HepG2 (cell line): ENCODE results near the gene RHO. TPM values are rescaled to one million over a fixed set of nuclear protein-coding genes. Genes with fewer than 3 reads are reported as not detected.
A peak's percentile ranks its signal among the peaks of the same experiment; 100 is the strongest.

Experiments used
- FOSL2 ChIP-seq: sonication (generic); formaldehyde crosslinking; IDR thresholded peaks from 2 replicates; pipeline ENCODE4 v1.4.0; 2020; ENCODE audit warnings: missing genetic modification reagents
- FOXP1 ChIP-seq, 2 experiments: fragments of 450-650 bp in 1 of 2; IDR thresholded peaks; 2 replicates each; pipeline ENCODE4 v1.6.1; 2017 to 2018; ENCODE audit warnings: antibody characterized with exemption in 1 of 2
- GATAD2A ChIP-seq: IDR thresholded peaks from 2 replicates; pipeline ENCODE4 v1.6.1; 2016
- HMGXB4 ChIP-seq, 2 experiments: sonication (generic) in 1 of 2; formaldehyde crosslinking in 1 of 2; IDR thresholded peaks; 2 replicates each; pipeline versions ENCODE4 v1.4.0 to v1.6.1; 2018 to 2020; ENCODE audit warnings: missing genetic modification reagents in 2 of 2, borderline replicate concordance in 1 of 2, low read depth in 1 of 2, mild to moderate bottlenecking in 1 of 2, missing biosample characterization in 1 of 2
- KIAA2018 ChIP-seq: sonication (generic); formaldehyde crosslinking; IDR thresholded peaks from 2 replicates; pipeline ENCODE4 v1.5.0; 2020; ENCODE audit warnings: mild to moderate bottlenecking, missing genetic modification reagents, borderline replicate concordance
- SKI ChIP-seq: fragments of 450-650 bp; IDR thresholded peaks from one replicate; pipeline ENCODE4 v1.6.1; 2018; ENCODE audit warnings: mild to moderate bottlenecking; ENCODE audit not compliant: partially characterized antibody
- TBP ChIP-seq: sonication (generic); formaldehyde crosslinking; IDR thresholded peaks from 2 replicates; pipeline ENCODE4 v1.5.0; 2020; ENCODE audit warnings: missing genetic modification reagents
- TBX3 ChIP-seq: fragments of 450-650 bp; IDR thresholded peaks from 2 replicates; pipeline ENCODE4 v1.6.1; 2017; ENCODE audit warnings: antibody characterized with exemption, mild to moderate bottlenecking, inconsistent platforms, borderline replicate concordance
- TRIM24 ChIP-seq: sonication (generic); formaldehyde crosslinking; IDR thresholded peaks from 2 replicates; pipeline ENCODE4 v1.8.0; 2022; ENCODE audit warnings: mild to moderate bottlenecking, missing genetic modification reagents
- ZBTB26 ChIP-seq: IDR thresholded peaks from 2 replicates; pipeline ENCODE4 v1.6.1; 2016; ENCODE audit warnings: missing compliant biosample characterization, missing genetic modification reagents, borderline replicate concordance
- ZBTB7B ChIP-seq: sonication (generic); formaldehyde crosslinking; IDR thresholded peaks from 2 replicates; pipeline ENCODE4 v1.4.0; 2020; ENCODE audit warnings: missing genetic modification reagents
- ZNF121 ChIP-seq: sonication (generic); formaldehyde crosslinking; IDR thresholded peaks from 2 replicates; pipeline ENCODE4 v1.5.0; 2020; ENCODE audit warnings: mild to moderate bottlenecking, missing genetic modification reagents
- ZNF451 ChIP-seq: sonication (generic); formaldehyde crosslinking; IDR thresholded peaks from 2 replicates; pipeline ENCODE4 v1.5.0; 2020; ENCODE audit warnings: mild to moderate bottlenecking, missing genetic modification reagents
- ZNF816 ChIP-seq: sonication (generic); formaldehyde crosslinking; IDR thresholded peaks from 2 replicates; pipeline ENCODE4 v1.8.0; 2022; ENCODE audit warnings: missing genetic modification reagents, mild to moderate bottlenecking, borderline replicate concordance
- polyA plus RNA-seq, 8 experiments: library from polyadenylated mRNA; depleted of rRNA in 3 of 8; stranded (reverse) in 7 of 8; unstranded in 1 of 8; fragments of >200 nt; fragmentation: Illumina TruSeq in 4 of 8; extraction: Trizol in 4 of 8; gene quantifications; 2 replicates each; pipeline versions ENCODE4 v1.2.1 to v1.2.3, GENCODE V29; 2011 to 2016; ENCODE audit warnings: low read depth in 4 of 8, missing spikeins in 1 of 8, mixed read lengths in 1 of 8; ENCODE audit not compliant: insufficient read depth in 1 of 8
- total RNA-seq, 5 experiments: library from RNA; depleted of rRNA; stranded (reverse); fragments of >200 nt; fragmentation: Illumina TruSeq; extraction: Trizol; gene quantifications; 2 replicates each; pipeline ENCODE4 v1.2.3, GENCODE V29; 2016; ENCODE audit warnings: low read depth in 1 of 5
- TF ChIP-seq, protein P1 (sequence below): sonication (generic); formaldehyde crosslinking; IDR thresholded peaks from 2 replicates; pipeline ENCODE4 v1.4.0; 2020; ENCODE audit warnings: missing genetic modification reagents

The RHO gene
- total and polyA plus RNA-seq, 2 of the 13 experiments (the other 11 are each of a cell fraction or from before 2014, with no cell fraction given) = not detected

DNA sequence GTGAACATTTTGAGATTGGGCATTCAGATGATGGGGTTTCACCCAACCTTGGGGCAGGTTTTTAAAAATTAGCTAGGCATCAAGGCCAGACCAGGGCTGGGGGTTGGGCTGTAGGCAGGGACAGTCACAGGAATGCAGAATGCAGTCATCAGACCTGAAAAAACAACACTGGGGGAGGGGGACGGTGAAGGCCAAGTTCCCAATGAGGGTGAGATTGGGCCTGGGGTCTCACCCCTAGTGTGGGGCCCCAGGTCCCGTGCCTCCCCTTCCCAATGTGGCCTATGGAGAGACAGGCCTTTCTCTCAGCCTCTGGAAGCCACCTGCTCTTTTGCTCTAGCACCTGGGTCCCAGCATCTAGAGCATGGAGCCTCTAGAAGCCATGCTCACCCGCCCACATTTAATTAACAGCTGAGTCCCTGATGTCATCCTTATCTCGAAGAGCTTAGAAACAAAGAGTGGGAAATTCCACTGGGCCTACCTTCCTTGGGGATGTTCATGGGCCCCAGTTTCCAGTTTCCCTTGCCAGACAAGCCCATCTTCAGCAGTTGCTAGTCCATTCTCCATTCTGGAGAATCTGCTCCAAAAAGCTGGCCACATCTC lies 6.1 kb downstream of the RHO start (continued):
- TF ChIP-seq ZBTB26 (CRISPR knock-in tag) (peak; percentile 99), ZNF121 (CRISPR knock-in tag) (no peak), HMGXB4 (CRISPR knock-in tag; IDR thresholded peaks at IDR 0.05; ENCODE audit: borderline replicate concordance in 1 of 2, low read depth in 1 of 2) (no peak), TBX3 (no peak), FOSL2 (peak; percentile 69), TBP (CRISPR knock-in tag) (no peak), ZBTB7B (CRISPR knock-in tag) (no peak), ZNF451 (CRISPR knock-in tag) (no peak), SKI (peak; percentile 61), KIAA2018 (CRISPR knock-in tag) (no peak), GATAD2A (peak; percentile 57; the same call in 1 of the 2 replicates), TRIM24 (CRISPR knock-in tag) (no peak), ZNF816 (peak; percentile 35; the same call in 1 of the 2 replicates), FOXP1 (IDR thresholded peaks at IDR 0.05) (no peak), FOXP1 (CRISPR knock-in tag; IDR thresholded peaks at IDR 0.05) (peak; percentile 56)
- TF ChIP-seq, protein P1, sequence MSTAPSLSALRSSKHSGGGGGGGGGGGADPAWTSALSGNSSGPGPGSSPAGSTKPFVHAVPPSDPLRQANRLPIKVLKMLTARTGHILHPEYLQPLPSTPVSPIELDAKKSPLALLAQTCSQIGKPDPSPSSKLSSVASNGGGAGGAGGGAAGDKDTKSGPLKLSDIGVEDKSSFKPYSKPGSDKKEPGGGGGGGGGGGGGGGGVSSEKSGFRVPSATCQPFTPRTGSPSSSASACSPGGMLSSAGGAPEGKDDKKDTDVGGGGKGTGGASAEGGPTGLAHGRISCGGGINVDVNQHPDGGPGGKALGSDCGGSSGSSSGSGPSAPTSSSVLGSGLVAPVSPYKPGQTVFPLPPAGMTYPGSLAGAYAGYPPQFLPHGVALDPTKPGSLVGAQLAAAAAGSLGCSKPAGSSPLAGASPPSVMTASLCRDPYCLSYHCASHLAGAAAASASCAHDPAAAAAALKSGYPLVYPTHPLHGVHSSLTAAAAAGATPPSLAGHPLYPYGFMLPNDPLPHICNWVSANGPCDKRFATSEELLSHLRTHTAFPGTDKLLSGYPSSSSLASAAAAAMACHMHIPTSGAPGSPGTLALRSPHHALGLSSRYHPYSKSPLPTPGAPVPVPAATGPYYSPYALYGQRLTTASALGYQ = peak; percentile 56; the same call in 1 of the 2 replicates
